ENCODE measurements around the gene NFE2L1. TPM values are rescaled to one million over a fixed set of nuclear protein-coding genes. Genes with fewer than 3 reads are reported as not detected.
A peak's percentile ranks its signal among the peaks of the same experiment; 100 is the strongest.
"Not testable (repeated sequence)": the region's sequence is repeated elsewhere in the genome, so short reads cannot be mapped to it uniquely, and the experiment has no call there.

NFE2L1 gene
- total RNA-seq, 1 experiment from 2014 or later, result 149 TPM

- ChIA-PET CTCF (interaction anchor here (1.6 kb wide), 1 partner anchor 12 kb away, joined by 7 read pairs; no protein-coding TSS in a partner anchor), POLR2A (ENCODE audit: low non-redundant PET) (interaction anchor here (0.6 kb wide), 1 partner anchor 77 kb away, joined by 3 read pairs; no protein-coding TSS in a partner anchor)
- Histone ChIP-seq H3K27ac (ENCODE audit: low read depth, low read length, poor library complexity, severe bottlenecking) (no peak overlapping the region), H3K4me1 (ENCODE audit: insufficient read depth, low read length, poor library complexity, severe bottlenecking) (no peaks in the 10 kb centered on the region), H3K36me3 (ENCODE audit: insufficient read depth, low read length, poor library complexity, severe bottlenecking) (peaks cover 91% of the 10 kb centered on the region), H3K9me3 (ENCODE audit: low read depth, low read length, poor library complexity, severe bottlenecking) (no peaks in the 10 kb centered on the region), H3K4me3 (ENCODE audit: low read depth, low read length, poor library complexity, severe bottlenecking) (no peak overlapping the region), H3K27me3 (replicated peaks; ENCODE audit: insufficient read depth, low read depth, low read length, poor library complexity) (no peaks in the 10 kb centered on the region)
- TF ChIP-seq EZH2 (IDR thresholded peaks at IDR 0.05; ENCODE audit: borderline replicate concordance, low read depth, low read length, poor library complexity, severe bottlenecking) (no peak), CTCF (conservative IDR thresholded peaks at IDR 0.05; ENCODE audit: low read depth, low read length) (no peak)
- DNase-seq (ENCODE audit: low spot score), result no peak
- no TSS peak for BruUV-seq (replicated peaks)
- intact Hi-C loops (cut with micrococcal nuclease; ENCODE audit: unreplicated experiment), result loop anchor here (1.0 kb wide), 1 partner anchor 12 kb away; no protein-coding TSS in a partner anchor
Observed at GRCh38 chr17:48066656-48067055, 18.5 kb downstream of the NFE2L1 start.

- no peak overlapping the region for H3K4me3 ChIP-seq (ENCODE audit: low read depth, low read length, poor library complexity, severe bottlenecking)
- ChIA-PET POLR2A (ENCODE audit: low non-redundant PET) (interaction anchor here (0.6 kb wide), 1 partner anchor 76 kb away, joined by 3 read pairs; no protein-coding TSS in a partner anchor), CTCF (interaction anchor here (1.6 kb wide), 1 partner anchor 12 kb away, joined by 7 read pairs; no protein-coding TSS in a partner anchor)
- intact Hi-C loops (cut with micrococcal nuclease; ENCODE audit: unreplicated experiment), result no loop called here
- H3K9me3 ChIP-seq (ENCODE audit: low read depth, low read length, poor library complexity, severe bottlenecking), result no peaks in the 10 kb centered on the region
- no peaks in the 10 kb centered on the region for H3K27me3 ChIP-seq (replicated peaks; ENCODE audit: insufficient read depth, low read depth, low read length, poor library complexity)
- TF ChIP-seq CTCF (conservative IDR thresholded peaks at IDR 0.05; ENCODE audit: low read depth, low read length), result no peak
- TF ChIP-seq EZH2 (IDR thresholded peaks at IDR 0.05; ENCODE audit: borderline replicate concordance, low read depth, low read length, poor library complexity, severe bottlenecking), result no peak
- H3K4me1 ChIP-seq (ENCODE audit: insufficient read depth, low read length, poor library complexity, severe bottlenecking), result no peaks in the 10 kb centered on the region
- no TSS peak for BruUV-seq (replicated peaks)
- DNase-seq (ENCODE audit: low spot score), result no peak
- peaks cover 90% of the 10 kb centered on the region for H3K36me3 ChIP-seq (ENCODE audit: insufficient read depth, low read length, poor library complexity, severe bottlenecking)
- no peak overlapping the region for H3K27ac ChIP-seq (ENCODE audit: low read depth, low read length, poor library complexity, severe bottlenecking)
Observed at GRCh38 chr17:48067245-48067644, 19.1 kb downstream of the NFE2L1 start.

- CTCF ChIA-PET, result interaction anchor here (1.2 to 1.3 kb wide), 2 partner anchors 12 to 18 kb away, joined by 3 read pairs; no protein-coding TSS in a partner anchor
- H3K9me3 ChIP-seq (ENCODE audit: low read depth, low read length, poor library complexity, severe bottlenecking); H3K27ac ChIP-seq (ENCODE audit: low read depth, low read length, poor library complexity, severe bottlenecking); DNase-seq (ENCODE audit: low spot score); H3K4me3 ChIP-seq (ENCODE audit: low read depth, low read length, poor library complexity, severe bottlenecking); H3K4me1 ChIP-seq (ENCODE audit: insufficient read depth, low read length, poor library complexity, severe bottlenecking); intact Hi-C loops (cut with micrococcal nuclease; ENCODE audit: unreplicated experiment); POLR2A ChIA-PET (ENCODE audit: low non-redundant PET); H3K27me3 ChIP-seq (replicated peaks; ENCODE audit: insufficient read depth, low read depth, low read length, poor library complexity); BruUV-seq (replicated peaks): not testable (repeated sequence)
- peaks cover 90% of the 10 kb centered on the region for H3K36me3 ChIP-seq (ENCODE audit: insufficient read depth, low read length, poor library complexity, severe bottlenecking)
Observed at GRCh38 chr17:48067808-48068207, 19.6 kb downstream of the NFE2L1 start.

GRCh38 chr17:48068491-48068961 lies 20.4 kb downstream of the NFE2L1 start:
- no peaks in the 10 kb centered on the region for H3K9me3 ChIP-seq (ENCODE audit: low read depth, low read length, poor library complexity, severe bottlenecking)
- ChIA-PET POLR2A (ENCODE audit: low non-redundant PET) (no interaction called here), CTCF (interaction anchor here (0.6 to 1.3 kb wide), 3 partner anchors 11 to 62 kb away, joined by 3 to 9 read pairs (median 3); no protein-coding TSS in a partner anchor)
- peak; percentile 34; the same call in 1 of the 2 replicates for TF ChIP-seq CTCF (conservative IDR thresholded peaks at IDR 0.05; ENCODE audit: low read depth, low read length)
- no peak for TF ChIP-seq EZH2 (IDR thresholded peaks at IDR 0.05; ENCODE audit: borderline replicate concordance, low read depth, low read length, poor library complexity, severe bottlenecking)
- no peaks in the 10 kb centered on the region for H3K27me3 ChIP-seq (replicated peaks; ENCODE audit: insufficient read depth, low read depth, low read length, poor library complexity)
- no peak overlapping the region for H3K27ac ChIP-seq (ENCODE audit: low read depth, low read length, poor library complexity, severe bottlenecking)
- no TSS peak for BruUV-seq (replicated peaks)
- intact Hi-C loops (cut with micrococcal nuclease; ENCODE audit: unreplicated experiment), result no loop called here
- H3K4me3 ChIP-seq (ENCODE audit: low read depth, low read length, poor library complexity, severe bottlenecking), result no peak overlapping the region
- peak; percentile 23 for DNase-seq (ENCODE audit: low spot score)
- H3K4me1 ChIP-seq (ENCODE audit: insufficient read depth, low read length, poor library complexity, severe bottlenecking), result no peaks in the 10 kb centered on the region
- H3K36me3 ChIP-seq (ENCODE audit: insufficient read depth, low read length, poor library complexity, severe bottlenecking), result peaks cover 92% of the 10 kb centered on the region
